ENCODE results near the gene SGK2. TPM values are rescaled to one million over a fixed set of nuclear protein-coding genes. Genes with fewer than 3 reads are reported as not detected.

The SGK2 gene
- total RNA-seq, 2 experiments from 2014 or later = 0.38 to 0.64 TPM

DNA sequence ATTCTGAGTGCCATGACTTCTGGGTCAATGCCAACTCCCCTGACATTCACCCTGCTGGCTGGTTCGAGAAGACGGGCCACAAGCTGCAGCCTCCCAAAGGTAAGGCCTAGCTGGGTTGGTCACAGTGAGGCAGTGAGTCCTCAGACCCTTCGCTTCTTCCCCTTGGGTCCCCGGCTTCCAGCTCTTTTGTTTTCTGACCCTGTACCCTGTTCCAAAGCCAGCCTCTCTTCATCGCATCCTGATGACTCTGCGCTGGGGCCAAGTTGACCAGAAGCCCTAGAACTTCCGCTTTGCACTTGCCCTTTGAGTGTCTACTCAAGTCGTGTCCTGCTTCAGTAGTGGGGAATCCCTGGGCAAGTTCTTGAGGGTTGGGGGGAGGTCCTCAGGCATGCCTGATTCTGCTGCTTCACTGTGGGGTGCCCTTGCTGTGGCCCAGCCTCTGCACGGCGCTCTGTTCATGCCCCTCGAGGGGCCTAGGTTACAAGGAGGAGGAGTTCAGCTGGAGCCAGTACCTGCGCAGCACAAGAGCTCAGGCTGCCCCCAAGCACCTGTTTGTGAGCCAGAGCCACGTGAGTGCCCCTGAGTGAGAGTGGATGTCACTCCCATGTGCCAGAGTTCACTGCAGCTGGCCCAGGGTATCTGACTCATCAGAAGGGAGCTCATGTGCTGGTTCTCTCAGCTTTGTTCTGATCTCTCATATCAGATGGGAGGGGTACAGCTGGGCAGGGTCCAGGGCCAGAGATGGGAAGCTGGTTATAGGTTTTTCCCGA lies 28.3 kb upstream of the SGK2 start:
- H3K27me3 Mint-ChIP-seq = no peaks in the 10 kb centered on the region
- TF ChIP-seq, protein P1, sequence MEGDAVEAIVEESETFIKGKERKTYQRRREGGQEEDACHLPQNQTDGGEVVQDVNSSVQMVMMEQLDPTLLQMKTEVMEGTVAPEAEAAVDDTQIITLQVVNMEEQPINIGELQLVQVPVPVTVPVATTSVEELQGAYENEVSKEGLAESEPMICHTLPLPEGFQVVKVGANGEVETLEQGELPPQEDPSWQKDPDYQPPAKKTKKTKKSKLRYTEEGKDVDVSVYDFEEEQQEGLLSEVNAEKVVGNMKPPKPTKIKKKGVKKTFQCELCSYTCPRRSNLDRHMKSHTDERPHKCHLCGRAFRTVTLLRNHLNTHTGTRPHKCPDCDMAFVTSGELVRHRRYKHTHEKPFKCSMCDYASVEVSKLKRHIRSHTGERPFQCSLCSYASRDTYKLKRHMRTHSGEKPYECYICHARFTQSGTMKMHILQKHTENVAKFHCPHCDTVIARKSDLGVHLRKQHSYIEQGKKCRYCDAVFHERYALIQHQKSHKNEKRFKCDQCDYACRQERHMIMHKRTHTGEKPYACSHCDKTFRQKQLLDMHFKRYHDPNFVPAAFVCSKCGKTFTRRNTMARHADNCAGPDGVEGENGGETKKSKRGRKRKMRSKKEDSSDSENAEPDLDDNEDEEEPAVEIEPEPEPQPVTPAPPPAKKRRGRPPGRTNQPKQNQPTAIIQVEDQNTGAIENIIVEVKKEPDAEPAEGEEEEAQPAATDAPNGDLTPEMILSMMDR (IDR thresholded peaks at IDR 0.05) = no peak
- peaks cover 5% of the 10 kb centered on the region for H3K36me3 Mint-ChIP-seq (ENCODE audit: low read depth)
- no peaks in the 10 kb centered on the region for H3K9me3 ChIP-seq (ENCODE audit: control insufficient read depth in 1 of 2, insufficient read depth in 1 of 2, low read length in 2 of 2)
- H3K27ac Mint-ChIP-seq = no peak overlapping the region
- POLR2A ChIA-PET = interaction anchor here (0.8 kb wide), 1 partner anchor 15 kb away, joined by 3 read pairs; no protein-coding TSS in a partner anchor
- H3K36me3 ChIP-seq (ENCODE audit: insufficient read depth, low read length) = peaks cover 5% of the 10 kb centered on the region
- H3K4me3 ChIP-seq (ENCODE audit: low read length) = no peak overlapping the region
- H3K9me3 Mint-ChIP-seq = no peaks in the 10 kb centered on the region
- H3K27me3 ChIP-seq (ENCODE audit: control insufficient read depth in 1 of 2, insufficient read depth in 2 of 2, low read length in 2 of 2) = no peaks in the 10 kb centered on the region
- CTCF ChIA-PET = no interaction called here
- intact Hi-C loops (cut with DNase I, micrococcal nuclease) = no loop called here
- H3K4me3 Mint-ChIP-seq = no peak overlapping the region
- ATAC-seq (ENCODE audit: poor library complexity) = no peak
- no peaks in the 10 kb centered on the region for H3K4me1 Mint-ChIP-seq (ENCODE audit: low read depth)
- no peak for DNase-seq
- no peak overlapping the region for H3K27ac ChIP-seq (ENCODE audit: low read depth in 1 of 2, low read length in 2 of 2)
- H3K4me1 ChIP-seq (ENCODE audit: insufficient read depth, low read length) = no peaks in the 10 kb centered on the region

DNA sequence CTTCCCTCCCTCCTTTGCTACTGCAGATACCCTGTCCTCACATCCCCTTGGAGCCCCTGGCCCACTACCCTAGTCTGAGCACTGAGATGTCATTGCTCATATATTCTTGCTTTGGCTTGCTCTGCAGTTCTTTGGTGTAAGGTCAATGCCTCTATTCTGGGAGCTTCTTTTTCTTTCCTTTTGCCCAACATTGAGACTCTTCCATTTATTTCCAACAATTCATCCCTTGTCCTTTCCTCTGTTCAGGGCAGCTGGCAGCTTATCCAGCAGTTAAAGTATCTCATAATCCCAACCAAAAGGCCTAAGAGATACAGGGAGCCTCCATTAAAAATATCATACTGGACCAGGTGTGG lies 27.8 kb upstream of the SGK2 start:
- no peaks in the 10 kb centered on the region for H3K4me1 ChIP-seq (ENCODE audit: insufficient read depth, low read length)
- intact Hi-C loops (cut with DNase I, micrococcal nuclease) = no loop called here
- ChIA-PET CTCF (no interaction called here), POLR2A (interaction anchor here (0.8 kb wide), 1 partner anchor 15 kb away, joined by 3 read pairs; no protein-coding TSS in a partner anchor)
- H3K36me3 ChIP-seq (ENCODE audit: insufficient read depth, low read length) = peaks cover 5% of the 10 kb centered on the region
- no peak overlapping the region for H3K27ac ChIP-seq (ENCODE audit: low read depth in 1 of 2, low read length in 2 of 2)
- Mint-ChIP-seq H3K36me3 (ENCODE audit: low read depth) (peaks cover 5% of the 10 kb centered on the region), H3K27me3 (no peaks in the 10 kb centered on the region), H3K4me1 (ENCODE audit: low read depth) (no peaks in the 10 kb centered on the region), H3K9me3 (no peaks in the 10 kb centered on the region), H3K4me3 (no peak overlapping the region), H3K27ac (no peak overlapping the region)
- DNase-seq (no peak), ATAC-seq (ENCODE audit: poor library complexity) (no peak)
- H3K9me3 ChIP-seq (ENCODE audit: control insufficient read depth in 1 of 2, insufficient read depth in 1 of 2, low read length in 2 of 2) = no peaks in the 10 kb centered on the region
- TF ChIP-seq, protein P1 (IDR thresholded peaks at IDR 0.05) = no peak
- H3K27me3 ChIP-seq (ENCODE audit: control insufficient read depth in 1 of 2, insufficient read depth in 2 of 2, low read length in 2 of 2) = no peaks in the 10 kb centered on the region
- H3K4me3 ChIP-seq (ENCODE audit: low read length) = no peak overlapping the region

- H3K4me3 ChIP-seq (ENCODE audit: low read length) = no peak overlapping the region
- H3K9me3 ChIP-seq (ENCODE audit: control insufficient read depth in 1 of 2, insufficient read depth in 1 of 2, low read length in 2 of 2) = no peaks in the 10 kb centered on the region
- TF ChIP-seq, protein P1 (IDR thresholded peaks at IDR 0.05) = no peak
- no peak for DNase-seq
- ChIA-PET CTCF (no interaction called here), POLR2A (no interaction called here)
- H3K36me3 ChIP-seq (ENCODE audit: insufficient read depth, low read length) = peaks cover 5% of the 10 kb centered on the region
- Mint-ChIP-seq H3K9me3 (no peaks in the 10 kb centered on the region), H3K27me3 (no peaks in the 10 kb centered on the region), H3K4me3 (no peak overlapping the region), H3K36me3 (ENCODE audit: low read depth) (peaks cover 5% of the 10 kb centered on the region), H3K4me1 (ENCODE audit: low read depth) (no peaks in the 10 kb centered on the region), H3K27ac (no peak overlapping the region)
- no peaks in the 10 kb centered on the region for H3K4me1 ChIP-seq (ENCODE audit: insufficient read depth, low read length)
- intact Hi-C loops (cut with DNase I, micrococcal nuclease) = no loop called here
- H3K27ac ChIP-seq (ENCODE audit: low read depth in 1 of 2, low read length in 2 of 2) = no peak overlapping the region
- ATAC-seq (ENCODE audit: poor library complexity) = no peak
- H3K27me3 ChIP-seq (ENCODE audit: control insufficient read depth in 1 of 2, insufficient read depth in 2 of 2, low read length in 2 of 2) = no peaks in the 10 kb centered on the region
Observed at GRCh38 chr20:43532416-43533055, 26.3 kb upstream of the SGK2 start.

All from CD4-positive, alpha-beta T cell (primary cell).